GM21515 (cell line): Measurements from ENCODE around the gene MSI2.
"Not testable (repeated sequence)": the region's sequence is repeated elsewhere in the genome, so short reads cannot be mapped to it uniquely, and the experiment has no call there.

ENCODE experiments used
- ATAC-seq: cut with Tn5 transposase; IDR thresholded peaks from one replicate; pipeline ENCODE4 v1.9.1; 2021; ENCODE audit not compliant: unreplicated experiment

The MSI2 gene

GRCh38 chr17:57255776-57256681 lies at the start of gene MSI2:
MSI2 (plus strand) TSS chr17:57256523; CDS start chr17:57256743, 220 bp downstream.
- ATAC-seq, result peak; percentile 63

GRCh38 chr17:57206928-57207327 lies 49.4 kb upstream of the MSI2 start:
- no peak for ATAC-seq

DNA sequence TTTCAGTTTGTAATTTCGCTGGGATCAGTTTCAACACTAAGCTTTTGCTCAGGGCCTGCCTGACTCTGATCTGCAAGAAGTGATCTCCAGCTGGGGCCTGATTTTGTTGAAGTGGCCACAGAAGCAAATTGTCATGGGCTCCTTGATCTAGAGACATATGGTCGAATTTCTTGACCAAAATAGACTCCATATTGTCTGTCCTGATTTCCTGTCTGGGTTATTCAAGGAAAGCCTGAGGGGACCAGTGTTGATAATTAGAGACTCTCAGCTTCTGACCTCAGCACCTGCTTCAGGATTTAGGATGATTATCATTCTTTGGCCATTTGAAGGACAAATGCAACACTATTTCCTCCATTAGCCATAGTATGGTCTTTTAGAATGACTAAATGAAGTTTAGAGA lies 48.9 kb upstream of the MSI2 start:
- ATAC-seq, result no peak

GRCh38 chr17:57210224-57210553 lies 46.1 kb upstream of the MSI2 start:
- no peak for ATAC-seq

GRCh38 chr17:57210972-57211411 lies 45.3 kb upstream of the MSI2 start:
- ATAC-seq, result no peak

DNA sequence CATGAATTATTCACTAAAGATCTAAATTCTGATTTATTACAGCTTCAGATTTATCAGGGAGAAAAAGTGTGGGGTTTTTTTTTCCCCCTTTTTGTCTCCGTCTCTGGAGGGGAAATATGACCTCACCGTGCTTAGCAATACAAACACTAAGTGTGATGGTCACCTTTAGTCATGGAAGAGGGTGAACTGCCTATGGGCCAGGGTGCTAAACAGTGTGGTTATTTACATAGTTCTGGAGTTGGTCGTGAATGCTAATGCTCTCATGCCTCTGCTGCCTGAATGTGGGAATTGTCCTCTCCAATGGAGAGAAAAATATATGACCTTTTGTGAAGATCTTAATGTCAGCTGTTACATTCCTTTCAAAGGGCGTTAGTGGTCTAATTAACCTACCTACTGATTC lies 44.8 kb upstream of the MSI2 start:
- no peak for ATAC-seq

- no peak for ATAC-seq
Observed at GRCh38 chr17:57213180-57213825, 43.0 kb upstream of the MSI2 start.

- no peak for ATAC-seq
Observed at GRCh38 chr17:57215317-57215716, 41.0 kb upstream of the MSI2 start.

GRCh38 chr17:57221366-57222350 lies 34.7 kb upstream of the MSI2 start:
- no peak for ATAC-seq

GRCh38 chr17:57222422-57222821 lies 33.9 kb upstream of the MSI2 start:
- ATAC-seq, result not testable (repeated sequence)

- no peak for ATAC-seq
Observed at GRCh38 chr17:57225127-57225526, 31.2 kb upstream of the MSI2 start.

- ATAC-seq, result no peak
Observed at GRCh38 chr17:57226793-57227192, 29.5 kb upstream of the MSI2 start.

DNA sequence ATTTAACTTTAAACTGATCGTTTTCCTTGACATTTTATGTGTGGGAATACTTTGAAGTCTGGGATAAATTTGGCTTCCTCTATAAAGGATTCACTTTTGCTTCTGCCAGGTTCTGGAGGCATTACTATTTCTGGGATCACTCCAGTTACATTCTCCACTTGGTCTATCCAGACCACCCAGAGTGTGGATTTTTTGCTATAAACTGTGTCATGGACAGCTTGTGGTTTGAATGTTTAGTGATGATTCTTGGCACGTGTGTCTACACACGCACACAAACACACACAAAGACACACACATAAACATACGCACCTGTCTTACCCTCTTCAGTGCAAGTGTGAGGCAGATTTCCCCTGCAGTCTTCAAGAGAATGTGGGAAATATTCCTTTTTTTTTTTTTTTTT lies 27.4 kb upstream of the MSI2 start:
- no peak for ATAC-seq

DNA sequence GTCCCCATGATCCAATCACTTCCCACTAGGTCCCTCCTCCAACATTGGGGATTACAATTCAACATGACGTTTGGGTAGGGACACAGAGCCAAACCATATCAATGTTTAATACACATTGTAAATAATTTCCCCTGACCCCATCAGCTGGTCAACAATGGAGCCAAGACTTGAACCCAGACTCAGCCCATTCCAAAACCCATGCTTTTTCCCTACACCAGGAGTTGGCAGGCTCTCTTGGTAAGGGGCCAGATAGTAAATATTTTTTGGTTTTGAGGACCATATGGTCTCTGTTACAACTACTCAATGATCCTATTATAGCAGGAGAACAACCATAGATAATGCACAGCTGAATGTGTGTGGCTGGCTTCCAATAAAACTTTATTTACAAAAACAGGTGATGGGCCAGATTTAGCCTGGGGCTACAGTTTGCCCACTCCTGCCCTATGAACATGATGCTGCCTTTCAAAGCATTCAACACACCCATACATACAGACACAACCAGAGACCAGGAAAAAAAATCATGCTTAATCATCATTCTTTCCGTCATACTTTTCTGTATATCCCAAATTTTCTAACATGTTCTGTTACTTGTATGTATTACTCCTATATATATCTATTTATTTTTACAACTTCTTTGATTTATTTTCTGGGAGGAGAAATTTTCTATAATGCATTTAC lies 22.1 kb upstream of the MSI2 start:
- ATAC-seq, result no peak

- no peak for ATAC-seq
Observed at GRCh38 chr17:57234739-57235092, 21.6 kb upstream of the MSI2 start.

DNA sequence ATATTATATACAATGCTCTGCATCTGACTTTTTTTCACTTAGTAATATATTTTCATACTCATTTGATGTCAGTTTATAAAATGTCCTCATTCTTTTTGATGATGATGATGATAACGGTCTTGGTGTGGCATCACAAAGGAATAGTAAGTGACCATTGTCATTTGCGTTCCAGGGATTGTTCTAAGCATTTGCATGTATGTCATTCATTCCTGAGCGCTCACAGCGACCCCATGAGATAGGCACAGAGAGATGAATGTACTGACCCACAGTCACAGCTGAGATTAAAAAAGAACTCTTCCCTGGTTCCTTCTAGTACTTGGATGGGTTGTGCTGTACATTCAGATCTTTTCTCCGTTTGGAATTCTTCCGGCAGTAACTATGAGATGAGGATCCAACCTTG lies 21.2 kb upstream of the MSI2 start:
- no peak for ATAC-seq

DNA sequence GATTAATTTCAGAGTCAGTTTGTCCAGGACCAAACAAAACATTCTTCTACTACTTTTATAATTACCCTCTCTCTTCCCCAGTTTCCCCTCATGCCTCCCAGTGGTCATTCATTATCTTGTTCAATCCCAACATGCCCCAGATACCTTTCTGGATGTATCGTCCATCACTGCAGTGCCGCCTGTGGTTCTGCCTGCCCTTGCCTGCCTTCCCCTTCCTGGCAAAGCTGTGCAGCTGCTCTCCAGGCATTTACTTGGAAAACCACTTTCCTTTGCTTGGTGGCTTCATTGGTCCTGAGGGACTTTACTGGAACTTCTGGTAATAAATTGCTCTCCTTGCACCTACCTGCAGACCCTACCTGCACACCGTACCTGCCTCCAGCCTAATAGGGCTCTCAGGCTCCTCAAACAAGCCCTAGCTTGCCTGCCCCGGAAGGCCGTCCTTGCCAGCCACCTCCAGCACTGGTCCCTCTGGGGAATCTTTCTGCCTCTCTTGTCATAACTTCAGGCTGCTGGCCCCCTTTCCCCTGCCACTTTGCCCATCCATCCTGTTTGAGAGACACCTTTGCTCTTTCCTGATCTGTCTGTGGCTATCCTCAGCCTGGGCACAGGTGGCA lies 19.5 kb upstream of the MSI2 start:
- ATAC-seq, result no peak

- no peak for ATAC-seq
Observed at GRCh38 chr17:57240648-57241047, 15.7 kb upstream of the MSI2 start.

DNA sequence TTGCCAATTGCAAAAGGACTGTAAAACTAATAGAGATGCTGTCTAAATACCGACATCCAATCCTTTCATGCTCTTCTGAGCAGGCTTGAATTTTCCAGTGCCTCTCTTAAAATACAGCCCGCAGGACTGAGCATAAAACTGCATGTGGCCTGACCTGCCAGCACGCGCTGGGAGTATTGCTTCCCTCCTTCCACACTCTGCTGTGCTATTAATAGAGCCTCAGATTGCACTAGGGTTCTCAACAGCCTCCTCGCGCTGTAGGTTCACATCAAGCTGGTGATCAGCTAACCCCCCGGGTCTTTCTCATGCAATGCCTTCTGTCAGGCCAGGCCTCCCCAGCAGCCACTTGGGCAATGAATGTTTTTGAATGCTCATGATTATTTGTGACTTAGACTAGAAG lies 14.2 kb upstream of the MSI2 start:
- ATAC-seq, result no peak

- ATAC-seq, result no peak
Observed at GRCh38 chr17:57243171-57243622, 13.1 kb upstream of the MSI2 start.
